Measurements from ENCODE around the gene ACVR1B. TPM values are rescaled to one million over a fixed set of nuclear protein-coding genes. Genes with fewer than 3 reads are reported as not detected.
"Not testable (repeated sequence)": the region's sequence is repeated elsewhere in the genome, so short reads cannot be mapped to it uniquely, and the experiment has no call there.

Gene ACVR1B
- total RNA-seq, 1 donor from 2014 or later: 23.6 TPM

DNA sequence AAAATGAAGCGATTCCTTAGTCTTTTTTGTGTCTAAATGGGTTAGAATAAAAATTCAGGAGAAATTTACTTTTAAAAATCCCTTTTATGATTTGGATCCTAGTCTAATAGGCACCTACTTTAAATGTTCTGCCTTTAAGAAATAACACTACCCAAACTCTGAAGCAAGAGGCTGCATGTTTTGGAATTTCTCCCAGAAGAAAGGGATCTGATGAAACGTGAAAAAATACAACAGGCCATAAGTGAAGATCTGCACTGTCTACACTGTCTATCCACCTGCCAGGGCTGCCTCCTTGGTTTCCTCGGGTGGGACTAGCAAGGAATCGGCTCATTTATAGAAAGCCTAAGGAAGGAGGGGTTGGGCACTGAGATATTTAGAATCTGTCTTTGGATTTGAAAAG, 22.1 kb downstream of the ACVR1B start:
- intact Hi-C loops (cut with DNase I): no loop called here
- H3K9me3 ChIP-seq: no peaks in the 10 kb centered on the region
- peaks cover 0 to 14% of the 10 kb centered on the region in 2 donors for H3K36me3 ChIP-seq
- H3K4me1 ChIP-seq: peaks cover 56% of the 10 kb centered on the region
- TF ChIP-seq, protein P1, sequence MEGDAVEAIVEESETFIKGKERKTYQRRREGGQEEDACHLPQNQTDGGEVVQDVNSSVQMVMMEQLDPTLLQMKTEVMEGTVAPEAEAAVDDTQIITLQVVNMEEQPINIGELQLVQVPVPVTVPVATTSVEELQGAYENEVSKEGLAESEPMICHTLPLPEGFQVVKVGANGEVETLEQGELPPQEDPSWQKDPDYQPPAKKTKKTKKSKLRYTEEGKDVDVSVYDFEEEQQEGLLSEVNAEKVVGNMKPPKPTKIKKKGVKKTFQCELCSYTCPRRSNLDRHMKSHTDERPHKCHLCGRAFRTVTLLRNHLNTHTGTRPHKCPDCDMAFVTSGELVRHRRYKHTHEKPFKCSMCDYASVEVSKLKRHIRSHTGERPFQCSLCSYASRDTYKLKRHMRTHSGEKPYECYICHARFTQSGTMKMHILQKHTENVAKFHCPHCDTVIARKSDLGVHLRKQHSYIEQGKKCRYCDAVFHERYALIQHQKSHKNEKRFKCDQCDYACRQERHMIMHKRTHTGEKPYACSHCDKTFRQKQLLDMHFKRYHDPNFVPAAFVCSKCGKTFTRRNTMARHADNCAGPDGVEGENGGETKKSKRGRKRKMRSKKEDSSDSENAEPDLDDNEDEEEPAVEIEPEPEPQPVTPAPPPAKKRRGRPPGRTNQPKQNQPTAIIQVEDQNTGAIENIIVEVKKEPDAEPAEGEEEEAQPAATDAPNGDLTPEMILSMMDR (IDR thresholded peaks at IDR 0.05): no peak
- TF ChIP-seq POLR2AphosphoS5 (IDR thresholded peaks at IDR 0.05; ENCODE audit: insufficient read depth in 1 of 2, low read depth in 1 of 2): no peak
- TF ChIP-seq POLR2A (IDR thresholded peaks at IDR 0.05): no peak
- H3K4me3 ChIP-seq: no peak overlapping the region
- H3K27ac ChIP-seq: peak overlapping the region; percentile 40
- DNase-seq (ENCODE audit: extremely low spot score in 2 of 2): no peak
- no peaks in the 10 kb centered on the region for H3K27me3 ChIP-seq

DNA sequence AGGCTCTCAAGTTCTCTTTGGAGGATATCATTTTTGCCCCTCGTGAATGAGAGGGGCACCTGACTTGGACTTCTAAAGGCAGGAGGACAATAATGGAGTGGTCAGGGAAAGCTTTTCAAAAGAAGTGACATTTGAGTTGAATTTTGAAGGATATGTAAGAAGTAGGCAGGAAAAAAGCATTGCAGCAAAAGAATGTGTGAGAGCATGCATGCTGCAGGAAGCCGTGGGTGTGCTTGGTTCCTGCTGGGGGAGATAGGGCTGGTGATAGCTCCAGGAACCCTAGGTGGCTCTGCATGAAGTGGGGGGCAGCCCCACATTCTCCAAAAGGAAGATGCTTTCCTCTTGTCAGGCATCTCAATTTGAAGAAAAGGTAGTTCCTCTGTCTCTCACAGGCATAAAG, 23.1 kb downstream of the ACVR1B start:
- intact Hi-C loops (cut with DNase I): no loop called here

DNA sequence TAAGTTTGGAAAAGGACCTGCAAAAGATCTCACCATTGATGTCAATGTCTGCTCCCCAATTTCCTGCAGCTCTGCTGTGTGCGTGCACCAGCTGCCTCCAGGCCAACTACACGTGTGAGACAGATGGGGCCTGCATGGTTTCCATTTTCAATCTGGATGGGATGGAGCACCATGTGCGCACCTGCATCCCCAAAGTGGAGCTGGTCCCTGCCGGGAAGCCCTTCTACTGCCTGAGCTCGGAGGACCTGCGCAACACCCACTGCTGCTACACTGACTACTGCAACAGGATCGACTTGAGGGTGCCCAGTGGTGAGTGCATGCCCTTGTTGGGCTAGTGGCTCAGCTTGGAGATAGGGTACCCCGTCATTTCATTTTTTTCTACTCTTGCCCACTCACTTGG, 23.7 kb downstream of the ACVR1B start:
- intact Hi-C loops (cut with DNase I): no loop called here
- Histone ChIP-seq H3K4me1 (peaks cover 47% of the 10 kb centered on the region), H3K27ac (no peak overlapping the region), H3K27me3 (no peaks in the 10 kb centered on the region), H3K36me3 (peaks cover 0 to 14% of the 10 kb centered on the region in 2 donors), H3K4me3 (no peak overlapping the region), H3K9me3 (no peaks in the 10 kb centered on the region)
- no peak for TF ChIP-seq POLR2AphosphoS5 (IDR thresholded peaks at IDR 0.05; ENCODE audit: insufficient read depth in 1 of 2, low read depth in 1 of 2)
- TF ChIP-seq POLR2A (IDR thresholded peaks at IDR 0.05): no peak
- TF ChIP-seq, protein P1 (IDR thresholded peaks at IDR 0.05): no peak
- DNase-seq (ENCODE audit: extremely low spot score in 2 of 2): no peak

More for the DNA sequence above, 23.1 kb downstream of the ACVR1B start:
- Histone ChIP-seq H3K4me3 (no peak overlapping the region), H3K9me3 (no peaks in the 10 kb centered on the region), H3K27me3 (no peaks in the 10 kb centered on the region), H3K27ac (no peak overlapping the region), H3K4me1 (peaks cover 52% of the 10 kb centered on the region), H3K36me3 (peaks cover 0 to 14% of the 10 kb centered on the region in 2 donors)
- TF ChIP-seq POLR2A (IDR thresholded peaks at IDR 0.05) (no peak), POLR2AphosphoS5 (IDR thresholded peaks at IDR 0.05; ENCODE audit: insufficient read depth in 1 of 2, low read depth in 1 of 2) (no peak)
- TF ChIP-seq, protein P1 (IDR thresholded peaks at IDR 0.05): no peak
- no peak for DNase-seq (ENCODE audit: extremely low spot score in 2 of 2)

DNA sequence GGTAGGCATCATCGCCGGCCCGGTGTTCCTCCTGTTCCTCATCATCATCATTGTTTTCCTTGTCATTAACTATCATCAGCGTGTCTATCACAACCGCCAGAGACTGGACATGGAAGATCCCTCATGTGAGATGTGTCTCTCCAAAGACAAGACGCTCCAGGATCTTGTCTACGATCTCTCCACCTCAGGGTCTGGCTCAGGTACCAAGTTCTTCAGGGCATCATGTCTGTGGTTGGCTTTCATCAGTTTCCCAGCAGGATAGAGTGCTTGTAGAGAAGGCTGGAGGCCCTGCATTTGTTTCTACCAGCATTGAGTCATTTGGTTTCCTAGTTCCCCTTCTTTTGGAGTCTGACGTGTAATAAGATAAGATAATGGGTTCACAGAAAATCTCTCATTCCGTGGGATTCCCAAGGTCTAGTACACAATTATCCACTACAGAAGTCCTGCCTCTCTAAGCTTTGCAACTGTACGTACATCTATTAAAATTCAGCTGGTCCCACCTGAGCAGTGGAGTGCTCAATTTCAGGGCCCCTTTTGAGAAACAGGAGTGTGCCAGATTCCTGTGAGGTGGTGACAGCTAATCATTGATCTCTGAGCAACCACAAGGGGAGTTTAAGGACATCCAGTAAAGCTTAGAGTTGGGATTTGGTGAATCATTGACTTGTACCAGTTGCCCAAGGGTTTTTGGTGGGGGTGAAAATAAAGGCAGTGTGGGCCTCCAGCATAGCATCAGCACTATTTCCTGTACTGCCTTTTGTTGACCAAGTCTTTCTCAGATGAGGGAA, 25.1 kb downstream of the ACVR1B start:
- Histone ChIP-seq H3K4me1 (peaks cover 33% of the 10 kb centered on the region), H3K4me3 (no peak overlapping the region), H3K27me3 (no peaks in the 10 kb centered on the region), H3K27ac (no peak overlapping the region), H3K9me3 (no peaks in the 10 kb centered on the region), H3K36me3 (peaks cover 0 to 25% of the 10 kb centered on the region in 2 donors)
- DNase-seq (ENCODE audit: extremely low spot score in 2 of 2): no peak
- TF ChIP-seq, protein P1 (IDR thresholded peaks at IDR 0.05): no peak
- TF ChIP-seq POLR2A (IDR thresholded peaks at IDR 0.05) (no peak), POLR2AphosphoS5 (IDR thresholded peaks at IDR 0.05; ENCODE audit: insufficient read depth in 1 of 2, low read depth in 1 of 2) (no peak)
- intact Hi-C loops (cut with DNase I): no loop called here

DNA sequence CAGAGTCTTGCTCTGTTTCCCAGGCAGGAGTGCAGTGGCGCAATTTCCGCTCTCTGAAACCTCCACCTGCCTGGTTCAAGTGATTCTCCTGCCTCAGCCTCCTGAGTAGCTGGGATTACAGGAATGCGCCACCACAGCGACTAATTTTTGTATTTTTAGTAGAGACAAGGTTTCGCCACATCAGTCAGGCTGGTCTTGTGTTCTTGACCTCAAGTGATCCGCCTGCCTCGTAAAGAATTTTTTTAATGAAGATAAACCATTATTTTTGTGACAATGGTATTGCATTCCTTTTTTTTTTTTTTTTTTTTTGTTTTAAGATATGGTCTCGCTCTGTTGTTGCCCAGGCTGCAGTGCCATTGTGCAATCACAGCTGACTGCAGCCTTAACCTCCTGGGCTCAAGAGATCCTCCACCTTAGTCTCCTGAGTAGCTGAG, 25.8 kb downstream of the ACVR1B start:
- Histone ChIP-seq H3K4me3 (no peak overlapping the region), H3K4me1 (peaks cover 25% of the 10 kb centered on the region), H3K27me3 (no peaks in the 10 kb centered on the region), H3K9me3 (no peaks in the 10 kb centered on the region), H3K36me3 (peaks cover 0 to 32% of the 10 kb centered on the region in 2 donors), H3K27ac (no peak overlapping the region)
- DNase-seq (ENCODE audit: extremely low spot score in 2 of 2): no peak
- intact Hi-C loops (cut with DNase I): no loop called here
- TF ChIP-seq POLR2A (IDR thresholded peaks at IDR 0.05) (no peak), POLR2AphosphoS5 (IDR thresholded peaks at IDR 0.05; ENCODE audit: insufficient read depth in 1 of 2, low read depth in 1 of 2) (no peak)
- TF ChIP-seq, protein P1 (IDR thresholded peaks at IDR 0.05): no peak

DNA sequence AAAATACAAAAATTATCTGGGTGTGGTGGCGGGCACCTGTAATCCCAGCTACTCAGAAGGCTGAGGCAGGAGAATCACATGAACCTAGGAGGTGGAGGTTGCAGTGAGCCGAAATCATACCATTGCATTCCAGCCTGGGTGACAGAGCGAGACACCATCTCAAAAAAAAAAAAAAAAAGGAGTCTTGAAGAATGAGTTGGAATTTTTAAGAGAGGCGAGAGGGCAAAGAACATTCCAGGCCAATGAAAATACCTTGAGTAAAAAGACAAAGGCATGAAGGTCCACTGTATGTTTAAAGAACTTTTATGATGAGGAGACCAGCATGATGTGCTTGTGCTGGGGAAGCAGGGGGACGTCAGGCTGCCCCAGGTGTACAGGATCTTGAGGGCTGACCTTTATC, 27.8 kb downstream of the ACVR1B start:
- DNase-seq (ENCODE audit: extremely low spot score in 2 of 2); intact Hi-C loops (cut with DNase I): not testable (repeated sequence)
- H3K36me3 ChIP-seq: peaks cover 0 to 52% of the 10 kb centered on the region in 2 donors

More for the DNA sequence above, 27.8 kb downstream of the ACVR1B start:
- not testable (repeated sequence) for H3K9me3 ChIP-seq, H3K4me3 ChIP-seq, H3K27ac ChIP-seq, H3K27me3 ChIP-seq, H3K4me1 ChIP-seq

Data from vagina (tissue), 2 donors.